Osteoblast (primary cell): ENCODE measurements around the gene DOK7. TPM values are rescaled to one million over a fixed set of nuclear protein-coding genes. Genes with fewer than 3 reads are reported as not detected.

Experiments
- DNase-seq: peaks from one replicate; pipeline ENCODE4 v3.0.0; 2011; ENCODE audit warnings: low spot score, mixed read lengths; ENCODE audit not compliant: insufficient read length; ENCODE audit errors: missing footprints
- H2AFZ ChIP-seq: 2 replicates; pipeline ENCODE4 v1.6.0; 2011; ENCODE audit warnings: mild to moderate bottlenecking, low read length
- H3K27ac ChIP-seq: 2 replicates; pipeline ENCODE4 v1.5.1; 2011; ENCODE audit warnings: mild to moderate bottlenecking, low read depth, low read length, moderate library complexity
- H3K27me3 ChIP-seq: 2 replicates; pipeline ENCODE4 v1.6.0; 2012; ENCODE audit warnings: mild to moderate bottlenecking, control low read depth, inconsistent platforms, low read length, moderate library complexity; ENCODE audit not compliant: insufficient read depth
- H3K36me3 ChIP-seq: 2 replicates; pipeline ENCODE4 v1.5.1; 2011; ENCODE audit warnings: mild to moderate bottlenecking, low read length, control low read depth, moderate library complexity; ENCODE audit not compliant: insufficient read depth
- H3K4me1 ChIP-seq: 2 replicates; pipeline ENCODE4 v1.5.1; 2011; ENCODE audit warnings: mild to moderate bottlenecking, low read length, control low read depth, moderate library complexity; ENCODE audit not compliant: insufficient read depth
- H3K4me2 ChIP-seq: 2 replicates; pipeline ENCODE4 v1.6.0; 2011; ENCODE audit warnings: mild to moderate bottlenecking, low read length; ENCODE audit not compliant: insufficient read depth
- H3K4me3 ChIP-seq: fragments of 200-600 bp; sonication (generic); 3 replicates; pipeline ENCODE4 v1.5.1; 2012; ENCODE audit warnings: mild to moderate bottlenecking, low read length, inconsistent platforms; ENCODE audit not compliant: insufficient read depth
- H3K79me2 ChIP-seq: 2 replicates; pipeline ENCODE4 v1.6.0; 2012; ENCODE audit warnings: mild to moderate bottlenecking, low read length, control low read depth, inconsistent platforms; ENCODE audit not compliant: insufficient read depth
- H3K9me3 ChIP-seq: 2 replicates; pipeline ENCODE4 v1.5.1; 2011; ENCODE audit warnings: low read depth, low read length, control low read depth
- H4K20me1 ChIP-seq: 2 replicates; pipeline ENCODE4 v1.6.0; 2012; ENCODE audit warnings: mild to moderate bottlenecking, low read length, control low read depth; ENCODE audit not compliant: insufficient read depth
- total RNA-seq: library from RNA; depleted of rRNA; stranded (reverse); fragments of >200 nt; gene quantifications from 2 replicates; pipeline ENCODE4 v1.2.3, GENCODE V29; 2012
- TF ChIP-seq, protein P1 (sequence below): IDR thresholded peaks from 2 replicates; pipeline ENCODE4 v1.5.1; 2011; ENCODE audit warnings: mild to moderate bottlenecking, low read depth, low read length, moderate library complexity; ENCODE audit errors: extremely low read depth

DOK7 gene
- total RNA-seq, 1 donor = not detected

DNA sequence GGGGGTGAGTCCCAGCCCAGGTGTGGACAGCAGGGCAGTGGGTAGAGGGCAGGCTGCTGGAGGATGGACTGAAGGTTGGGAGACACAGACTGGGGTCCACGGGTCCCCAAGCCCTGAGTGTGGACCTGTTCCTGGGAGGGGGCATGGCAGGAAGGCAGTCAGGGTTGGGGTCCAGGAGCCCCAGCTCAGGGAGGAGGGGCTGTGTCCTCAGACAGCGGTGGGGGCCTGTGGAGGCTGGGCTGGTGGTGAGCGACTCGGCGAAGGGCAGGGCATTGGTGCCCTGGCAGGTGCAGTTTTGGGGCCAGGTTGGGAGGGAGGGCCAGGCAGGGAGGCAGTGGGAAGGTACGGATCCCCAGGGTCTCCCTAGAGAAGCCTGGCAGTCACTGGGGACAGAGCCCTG lies 34.0 kb downstream of the DOK7 start:
- no peak overlapping the region for H3K4me3 ChIP-seq
- no peak overlapping the region for H3K27ac ChIP-seq
- no peaks in the 10 kb centered on the region for H3K36me3 ChIP-seq
- TF ChIP-seq, protein P1, sequence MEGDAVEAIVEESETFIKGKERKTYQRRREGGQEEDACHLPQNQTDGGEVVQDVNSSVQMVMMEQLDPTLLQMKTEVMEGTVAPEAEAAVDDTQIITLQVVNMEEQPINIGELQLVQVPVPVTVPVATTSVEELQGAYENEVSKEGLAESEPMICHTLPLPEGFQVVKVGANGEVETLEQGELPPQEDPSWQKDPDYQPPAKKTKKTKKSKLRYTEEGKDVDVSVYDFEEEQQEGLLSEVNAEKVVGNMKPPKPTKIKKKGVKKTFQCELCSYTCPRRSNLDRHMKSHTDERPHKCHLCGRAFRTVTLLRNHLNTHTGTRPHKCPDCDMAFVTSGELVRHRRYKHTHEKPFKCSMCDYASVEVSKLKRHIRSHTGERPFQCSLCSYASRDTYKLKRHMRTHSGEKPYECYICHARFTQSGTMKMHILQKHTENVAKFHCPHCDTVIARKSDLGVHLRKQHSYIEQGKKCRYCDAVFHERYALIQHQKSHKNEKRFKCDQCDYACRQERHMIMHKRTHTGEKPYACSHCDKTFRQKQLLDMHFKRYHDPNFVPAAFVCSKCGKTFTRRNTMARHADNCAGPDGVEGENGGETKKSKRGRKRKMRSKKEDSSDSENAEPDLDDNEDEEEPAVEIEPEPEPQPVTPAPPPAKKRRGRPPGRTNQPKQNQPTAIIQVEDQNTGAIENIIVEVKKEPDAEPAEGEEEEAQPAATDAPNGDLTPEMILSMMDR = no peak
- DNase-seq = no peak
- H4K20me1 ChIP-seq = peaks cover 11% of the 10 kb centered on the region
- H3K4me2 ChIP-seq = no peak overlapping the region
- H3K27me3 ChIP-seq = no peaks in the 10 kb centered on the region
- no peak overlapping the region for H2AFZ ChIP-seq
- no peaks in the 10 kb centered on the region for H3K79me2 ChIP-seq
- H3K4me1 ChIP-seq = peaks cover 12% of the 10 kb centered on the region
- H3K9me3 ChIP-seq = no peaks in the 10 kb centered on the region

DNA sequence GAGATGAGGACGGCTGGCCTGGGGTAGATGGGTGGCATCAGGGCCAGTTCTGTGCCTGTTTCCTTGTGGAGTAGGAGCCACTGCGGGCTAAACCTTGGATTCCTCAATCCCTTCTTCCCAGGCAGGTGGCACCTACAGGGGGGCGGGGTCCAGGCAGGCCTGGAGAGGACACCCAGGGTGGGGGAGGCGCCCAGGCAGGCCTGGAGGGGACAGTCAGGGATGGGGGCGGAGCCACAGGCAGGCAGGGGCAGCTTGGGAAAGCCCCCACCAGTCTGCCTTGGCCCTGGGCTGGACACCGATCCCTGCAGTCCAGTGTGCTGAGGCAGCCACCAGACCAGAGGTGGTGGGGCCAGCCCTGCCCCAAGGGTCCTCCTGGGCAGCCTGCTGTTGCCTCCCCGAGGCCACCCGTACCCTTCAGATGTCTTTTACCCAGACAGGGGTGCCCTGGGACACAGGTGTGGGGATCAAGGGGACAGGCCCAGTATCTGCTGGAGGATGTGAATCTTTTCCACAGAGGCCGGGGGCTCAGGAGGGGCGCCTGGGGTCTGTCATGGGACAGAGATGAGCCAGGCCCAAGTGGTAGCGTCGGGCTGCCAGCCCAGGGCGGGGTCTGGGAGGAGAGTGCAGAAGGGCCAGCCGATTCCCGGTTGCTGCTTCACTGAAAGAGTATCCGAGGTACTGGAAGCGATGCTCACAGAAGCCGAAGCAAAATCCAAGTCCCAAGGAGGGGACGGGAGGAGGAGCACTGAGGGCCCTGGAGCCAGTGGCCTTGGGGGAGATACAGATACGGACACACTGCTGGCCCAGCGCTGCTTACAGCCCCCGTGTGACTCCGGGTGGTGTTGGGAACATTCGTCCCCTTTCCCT lies 34.6 kb downstream of the DOK7 start:
- H3K79me2 ChIP-seq = no peaks in the 10 kb centered on the region
- H3K4me2 ChIP-seq = no peak overlapping the region
- TF ChIP-seq, protein P1 = no peak
- H2AFZ ChIP-seq = no peak overlapping the region
- H3K27me3 ChIP-seq = no peaks in the 10 kb centered on the region
- DNase-seq = no peak
- no peaks in the 10 kb centered on the region for H3K36me3 ChIP-seq
- no peaks in the 10 kb centered on the region for H3K9me3 ChIP-seq
- no peak overlapping the region for H3K4me3 ChIP-seq
- peaks cover 11% of the 10 kb centered on the region for H4K20me1 ChIP-seq
- H3K27ac ChIP-seq = no peak overlapping the region
- peaks cover 8% of the 10 kb centered on the region for H3K4me1 ChIP-seq

DNA sequence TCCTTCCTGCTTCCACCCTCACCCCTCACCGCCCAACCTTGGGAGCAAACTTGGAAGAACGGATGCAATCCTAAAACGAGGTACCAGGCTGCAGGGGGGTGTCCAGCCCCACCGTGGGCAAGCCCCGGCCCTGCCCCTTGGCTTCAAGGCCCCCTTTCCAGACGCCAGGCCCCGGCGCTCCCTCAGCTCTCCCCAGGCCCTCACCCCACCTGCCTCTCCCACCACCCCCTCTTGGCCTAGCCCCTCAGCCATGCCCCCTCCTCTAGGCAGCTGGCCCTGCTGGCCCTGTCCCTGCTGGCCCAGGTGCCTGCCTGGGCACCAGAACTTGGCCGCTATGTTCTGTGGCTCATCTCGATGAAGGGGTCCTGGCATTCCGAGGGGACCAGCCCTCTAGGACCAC lies 35.3 kb downstream of the DOK7 start:
- Histone ChIP-seq H3K9me3 (no peaks in the 10 kb centered on the region), H2AFZ (no peak overlapping the region), H3K27me3 (no peaks in the 10 kb centered on the region), H3K4me2 (no peak overlapping the region), H3K4me1 (peaks cover 5% of the 10 kb centered on the region), H3K79me2 (no peaks in the 10 kb centered on the region), H3K4me3 (no peak overlapping the region), H3K27ac (no peak overlapping the region), H3K36me3 (no peaks in the 10 kb centered on the region), H4K20me1 (peaks cover 16% of the 10 kb centered on the region)
- DNase-seq = no peak
- TF ChIP-seq, protein P1 = no peak

DNA sequence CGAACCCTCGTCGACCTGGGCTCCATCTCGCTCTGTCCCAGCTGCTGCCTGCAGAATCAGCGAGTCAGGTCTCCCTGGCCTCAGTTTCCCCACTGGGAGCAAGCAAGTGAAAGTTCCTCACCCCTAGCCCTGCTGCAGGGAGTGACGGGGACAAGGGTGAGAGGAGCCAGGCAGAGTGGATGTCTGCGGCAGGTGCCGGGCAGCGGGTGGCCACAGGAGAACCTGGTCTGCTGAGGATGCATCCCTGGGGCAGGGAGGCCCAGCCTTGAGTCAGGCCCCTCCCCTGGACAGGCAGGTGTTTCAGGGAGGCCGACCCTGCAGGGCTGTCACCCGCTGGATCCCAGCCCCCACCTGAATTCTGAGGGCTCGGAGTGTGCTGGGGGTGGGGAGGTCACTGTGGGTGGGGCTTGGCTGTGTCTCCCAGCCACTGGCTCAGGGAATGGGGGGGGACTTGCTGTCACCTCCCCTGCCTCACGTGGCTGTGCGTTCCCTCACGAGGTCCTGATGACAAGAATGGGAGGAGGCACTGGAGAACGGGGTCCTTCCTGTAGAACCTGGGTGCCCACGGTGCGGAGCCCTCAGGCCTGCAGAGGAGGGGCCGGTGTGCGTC lies 35.9 kb downstream of the DOK7 start:
- H4K20me1 ChIP-seq = peaks cover 20% of the 10 kb centered on the region
- no peak overlapping the region for H2AFZ ChIP-seq
- no peak overlapping the region for H3K4me3 ChIP-seq
- no peaks in the 10 kb centered on the region for H3K9me3 ChIP-seq
- no peak overlapping the region for H3K4me2 ChIP-seq
- peaks cover 2% of the 10 kb centered on the region for H3K4me1 ChIP-seq
- TF ChIP-seq, protein P1 = no peak
- peaks cover 4% of the 10 kb centered on the region for H3K79me2 ChIP-seq
- H3K27ac ChIP-seq = no peak overlapping the region
- no peaks in the 10 kb centered on the region for H3K36me3 ChIP-seq
- DNase-seq = no peak
- H3K27me3 ChIP-seq = no peaks in the 10 kb centered on the region
